NOMO-1 (cell line): Measurements from ENCODE around the gene BTG2.

ENCODE experiments used
- DNase-seq, 2 experiments: peaks; one replicate each; lab custom pipeline; 2025; ENCODE audit not compliant: unreplicated experiment in 2 of 2; lab: John Stamatoyannopoulos, UW

The BTG2 gene

GRCh38 chr1:203275656-203276272 lies 29.6 kb upstream of the BTG2 start:
- DNase-seq, result no peak

DNA sequence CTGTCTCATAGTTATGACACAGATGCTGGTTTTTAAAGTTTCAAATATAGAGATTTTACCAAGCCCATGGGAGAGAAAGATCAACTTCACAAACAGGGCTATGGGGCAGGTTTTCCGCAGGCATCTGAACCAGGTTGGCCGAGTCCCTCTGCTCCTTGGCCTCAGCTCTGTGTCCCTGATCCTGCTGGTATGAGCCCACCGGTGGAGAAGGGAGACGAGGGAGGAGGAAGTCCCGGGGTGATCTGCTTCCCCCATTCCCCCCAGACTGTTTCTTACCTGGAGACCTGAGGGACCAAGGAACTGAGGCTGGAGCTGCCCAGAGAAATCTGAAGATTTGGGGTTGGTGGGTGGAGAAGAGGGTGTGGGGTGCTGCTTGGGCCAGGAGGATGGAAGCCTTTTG lies 28.9 kb upstream of the BTG2 start:
- no peak for DNase-seq

DNA sequence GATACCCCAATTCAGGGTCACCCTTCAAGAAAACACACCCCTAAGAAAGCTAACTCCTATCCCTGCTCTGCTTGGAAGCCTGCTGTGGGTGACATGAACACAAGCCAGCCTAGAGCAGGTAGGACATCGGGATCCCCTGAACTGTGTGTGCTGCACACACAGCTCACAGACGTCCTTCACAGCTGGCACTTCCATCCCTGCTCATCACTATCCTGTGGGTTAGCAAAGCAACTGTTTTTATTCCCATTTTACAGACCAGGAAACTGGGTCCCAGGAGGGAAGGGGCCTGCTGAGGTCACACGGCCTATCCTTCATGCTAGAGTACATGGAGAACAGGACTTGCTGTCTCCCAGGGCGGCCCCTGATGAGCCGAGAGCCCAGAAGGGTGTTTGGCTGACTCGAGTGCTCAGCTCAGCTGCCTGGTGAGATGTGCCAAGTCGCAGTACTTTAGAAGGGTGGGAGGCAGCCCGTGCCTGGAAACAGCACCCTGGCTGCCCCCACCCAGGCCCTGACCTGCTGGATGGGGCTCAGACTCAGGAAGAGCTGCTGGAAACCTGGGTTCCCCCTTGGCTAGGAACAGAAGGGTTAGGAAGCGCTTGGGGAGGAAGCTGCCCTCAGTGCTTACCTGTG lies 28.3 kb upstream of the BTG2 start:
- DNase-seq, result no peak

DNA sequence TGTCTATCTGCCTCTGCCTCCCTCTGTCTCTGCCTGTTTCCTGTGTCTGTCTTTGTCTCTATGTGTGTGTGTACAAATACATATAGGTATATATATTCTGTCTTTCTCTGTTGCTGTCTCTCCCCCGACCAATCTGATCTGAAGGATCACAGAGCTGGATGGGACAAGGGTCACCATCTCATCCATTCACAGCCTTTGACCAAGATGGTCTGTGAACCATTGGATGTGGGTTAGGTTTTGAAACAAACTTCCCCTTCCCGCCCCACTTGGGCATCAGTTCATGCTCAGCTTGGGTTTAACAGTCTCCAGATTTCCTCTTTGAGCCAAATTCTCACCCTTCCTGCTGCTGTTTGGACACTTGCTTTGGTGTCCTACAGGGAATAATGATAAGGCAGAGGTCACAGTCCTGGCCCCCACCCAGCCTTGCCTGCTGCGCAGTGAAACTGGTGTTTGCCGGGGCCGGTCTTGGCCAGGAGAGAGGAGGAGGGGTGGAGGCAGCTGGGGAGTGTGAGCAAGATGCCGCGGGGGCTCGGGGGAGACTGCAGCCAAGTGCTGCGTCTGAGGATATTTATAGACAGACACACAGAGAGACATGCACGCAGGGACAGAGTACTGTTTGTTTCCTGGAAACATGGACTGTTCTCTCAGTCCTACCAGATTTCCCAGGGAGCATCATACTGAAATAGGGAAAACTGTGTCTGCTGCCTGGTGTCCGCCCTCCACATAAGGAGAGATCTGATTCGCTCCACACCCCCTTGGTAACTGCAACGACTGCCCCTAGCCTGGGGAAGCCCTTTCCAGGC lies 27.0 kb upstream of the BTG2 start:
- peak; percentile 11 to 51 for DNase-seq

GRCh38 chr1:203278885-203279406 lies 26.4 kb upstream of the BTG2 start:
- DNase-seq, result no peak

DNA sequence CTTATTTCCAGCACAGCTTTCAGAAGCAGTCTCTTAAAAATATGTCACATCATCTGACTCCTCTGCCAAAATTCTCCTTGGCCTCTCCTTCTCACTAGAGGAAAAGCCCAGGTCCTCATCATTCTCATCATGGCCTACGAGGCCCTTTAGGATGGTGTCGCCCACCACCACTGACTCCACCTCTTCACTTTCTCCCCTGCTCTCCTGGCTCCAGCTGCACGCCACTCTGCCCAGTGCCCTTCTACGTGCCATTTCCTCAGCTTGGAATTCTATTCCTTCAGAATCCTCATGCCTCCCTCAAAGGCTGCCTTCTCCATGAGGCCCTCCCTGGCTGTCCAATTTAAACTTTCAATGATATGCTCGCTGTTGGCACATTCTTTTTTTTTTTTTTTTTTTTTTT lies 25.3 kb upstream of the BTG2 start:
- DNase-seq, result no peak

DNA sequence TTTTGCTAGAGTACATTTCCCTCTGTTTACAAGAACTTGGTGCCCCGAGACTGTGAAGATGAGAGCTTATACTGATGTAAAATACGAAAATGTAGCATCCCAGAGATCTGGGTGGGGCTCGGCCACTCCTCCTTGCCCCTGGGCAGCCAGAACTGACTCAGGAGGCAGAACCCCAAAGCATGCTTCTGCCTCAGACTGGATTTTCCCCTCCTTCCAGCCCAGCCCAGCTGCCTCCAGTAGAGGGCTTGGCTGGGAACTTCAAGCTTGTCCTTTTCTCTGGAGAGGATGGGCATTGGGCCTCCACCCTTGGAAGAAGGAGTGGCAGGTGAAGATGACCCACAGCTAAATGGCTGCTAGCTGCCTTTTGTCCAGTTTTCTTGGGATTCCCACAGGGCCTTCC lies 24.3 kb upstream of the BTG2 start:
- DNase-seq, result no peak

DNA sequence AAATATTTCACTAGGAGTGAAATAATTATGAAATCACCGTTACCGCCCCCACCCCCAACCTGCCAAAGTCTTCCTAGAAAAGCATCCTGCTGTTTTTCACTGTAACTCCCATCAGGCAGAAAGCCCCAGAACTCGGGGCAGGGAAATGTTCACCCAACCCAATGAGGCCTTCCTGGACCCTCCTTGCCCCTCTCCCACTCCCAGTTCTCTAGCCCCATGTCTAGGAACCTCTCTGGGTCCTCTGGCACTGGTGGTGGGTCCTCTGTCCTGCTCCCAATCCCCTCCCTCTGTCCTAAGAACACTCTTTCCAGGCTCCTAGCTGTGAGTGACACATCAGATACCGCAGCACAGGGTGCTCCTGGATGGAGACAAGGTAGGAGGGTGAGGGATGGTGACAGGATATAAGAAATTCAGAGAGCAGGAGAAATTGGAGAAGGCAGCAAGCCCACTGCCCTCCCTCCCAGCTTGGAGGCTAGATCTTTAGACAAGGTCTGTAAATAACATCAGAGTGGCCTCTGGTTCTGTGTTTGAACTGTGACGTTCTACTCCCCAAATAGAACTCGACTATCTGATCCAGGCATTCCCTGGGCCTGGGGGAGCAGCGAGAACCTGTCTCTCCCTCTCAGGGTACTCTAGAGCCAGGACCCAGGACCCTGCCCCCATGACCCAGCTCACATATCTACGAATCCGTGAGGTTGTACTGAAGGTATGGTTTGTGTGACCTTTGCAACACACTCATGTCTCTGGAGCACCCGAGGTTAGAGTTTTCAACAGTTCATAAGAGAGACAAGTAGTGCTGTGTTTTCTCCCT lies 23.3 kb upstream of the BTG2 start:
- no peak for DNase-seq

GRCh38 chr1:203282720-203283542 lies 22.4 kb upstream of the BTG2 start:
- DNase-seq, result no peak

- no peak for DNase-seq
Measured at GRCh38 chr1:203283597-203283996, 21.7 kb upstream of the BTG2 start.

DNA sequence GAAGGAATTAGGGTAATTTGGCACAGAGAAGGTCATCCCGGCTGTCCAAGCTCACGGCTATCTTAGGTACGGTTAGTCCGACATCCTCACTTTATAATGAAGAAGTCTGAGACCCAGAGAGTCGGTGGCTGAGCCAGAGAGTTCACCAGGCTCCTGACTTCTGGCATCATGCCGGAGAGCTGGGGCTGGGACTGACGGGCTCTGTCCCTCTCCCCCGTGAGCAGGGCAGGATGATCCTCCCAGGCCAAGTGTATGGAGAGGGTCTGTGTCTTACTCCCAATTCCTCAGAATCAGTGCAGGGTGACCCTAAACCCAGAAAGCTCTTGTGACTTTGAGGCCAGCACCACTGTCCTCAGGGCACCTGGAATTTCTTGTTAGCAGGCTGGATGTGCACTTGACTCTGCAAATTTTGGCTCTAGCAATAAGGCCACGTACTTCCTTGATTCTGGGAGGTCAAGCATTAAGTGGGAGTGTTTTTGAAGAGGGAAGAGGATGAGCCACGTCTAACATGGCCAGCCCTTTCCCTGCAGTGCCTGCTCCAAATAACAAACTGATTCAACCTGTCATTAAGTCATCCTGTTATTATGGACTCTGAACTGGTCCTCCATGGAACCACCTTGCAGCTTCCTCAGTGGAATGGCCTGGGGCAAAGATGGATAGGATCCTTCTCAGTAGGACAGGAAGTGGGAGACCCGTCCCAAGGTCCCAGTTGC lies 20.8 kb upstream of the BTG2 start:
- peak in 1 of 2 experiments; percentile 10 for DNase-seq

GRCh38 chr1:203286161-203286984 lies 18.9 kb upstream of the BTG2 start:
- peak in 1 of 2 experiments; percentile 42 for DNase-seq

- peak; percentile 97 to 98 for DNase-seq
Measured at GRCh38 chr1:203287109-203287893, 18.0 kb upstream of the BTG2 start.

DNA sequence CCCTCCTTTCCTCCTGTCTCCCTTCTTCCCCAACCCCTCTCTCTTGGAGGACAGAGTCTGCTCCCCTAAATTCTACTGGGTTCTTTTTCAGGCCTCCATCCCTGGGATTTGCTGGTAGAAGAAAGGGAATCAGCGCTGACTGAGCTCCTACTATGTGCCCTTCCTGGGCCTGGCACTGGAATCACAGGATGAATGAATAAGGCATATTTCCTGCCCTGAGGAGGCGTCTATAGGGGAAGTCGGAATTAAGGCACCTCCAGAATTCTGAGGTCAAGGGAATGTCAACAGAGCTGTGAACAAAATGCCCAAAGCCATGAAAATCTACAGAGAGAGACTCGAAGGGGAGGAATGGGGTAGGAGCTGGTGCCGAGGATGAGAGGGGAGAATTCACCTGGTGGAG lies 17.4 kb upstream of the BTG2 start:
- no peak for DNase-seq

DNA sequence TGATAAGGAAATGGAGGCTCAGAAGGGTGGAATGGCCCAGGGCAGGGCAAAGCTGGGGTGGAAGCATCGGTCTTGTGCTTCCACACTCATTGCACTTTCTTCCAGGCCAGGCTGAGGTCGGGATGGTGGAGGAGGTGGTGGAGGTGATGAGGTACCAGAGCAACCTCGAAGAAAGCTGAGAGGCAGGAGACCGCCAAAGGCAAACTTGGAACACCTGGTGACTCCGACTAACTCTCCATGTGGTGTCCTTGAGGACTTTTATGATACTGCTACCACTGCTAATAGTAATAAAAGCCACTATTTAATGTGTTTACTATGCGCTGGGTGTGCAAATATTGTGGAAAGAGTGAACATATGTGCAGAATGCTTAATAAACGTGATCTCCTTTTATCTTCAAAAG lies 16.9 kb upstream of the BTG2 start:
- no peak for DNase-seq

DNA sequence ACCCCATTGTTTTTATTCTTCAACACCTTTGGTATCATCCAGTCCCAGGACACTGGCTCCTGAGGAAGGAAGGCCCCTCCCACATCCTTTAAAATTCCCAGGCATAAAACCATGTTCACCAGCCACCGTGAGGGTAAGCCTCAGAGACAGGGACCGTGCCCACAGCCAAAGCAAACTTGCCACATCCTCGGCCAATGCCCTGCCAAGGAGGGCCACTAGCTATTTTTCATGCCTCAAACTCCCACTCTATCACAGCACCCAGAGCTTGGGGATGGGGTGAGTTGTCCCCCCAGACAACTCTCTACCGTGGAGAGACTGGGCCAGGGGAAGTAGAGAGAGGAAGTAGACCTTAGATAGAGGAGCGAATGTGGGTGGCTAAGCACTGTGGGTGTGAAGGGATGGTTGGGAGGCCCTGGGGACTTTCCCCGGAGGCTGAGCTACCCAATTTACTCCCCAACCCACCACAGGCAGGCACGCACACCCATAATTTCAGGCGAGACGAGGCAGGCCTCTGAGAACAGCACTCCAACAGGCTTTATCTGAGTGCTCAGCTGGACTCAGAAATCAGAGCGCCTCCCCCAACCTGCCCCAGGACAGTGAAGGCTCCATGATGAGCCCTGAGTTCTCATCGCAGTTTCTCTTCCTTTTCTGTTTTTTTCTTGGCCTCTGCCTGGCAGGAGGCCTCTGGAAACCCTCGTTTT lies 15.9 kb upstream of the BTG2 start:
- peak; percentile 93 to 94 for DNase-seq

- no peak for DNase-seq
Measured at GRCh38 chr1:203289982-203290260, 15.4 kb upstream of the BTG2 start.
